Inflammatory macrophage treated with lipopolysaccharide for 4 hours (primary cell): ENCODE data around the gene ATP5PO.
"Not testable (repeated sequence)": the region's sequence is repeated elsewhere in the genome, so short reads cannot be mapped to it uniquely, and the experiment has no call there.

Source experiments
- DNase-seq: peaks from one replicate; pipeline ENCODE4 v3.0.0-alpha.2; 2020

ATP5PO gene

GRCh38 chr21:33940164-33940880 is 24.7 kb upstream of the ATP5PO start:
- DNase-seq: peak; percentile 76

- DNase-seq: peak; percentile 10
These were observed 23.6 kb upstream of the ATP5PO start for GRCh38 chr21:33939226-33939625.

- no peak for DNase-seq
These were observed 22.8 kb upstream of the ATP5PO start for GRCh38 chr21:33938381-33938780.

- peak; percentile 78 for DNase-seq
These were observed 22.3 kb upstream of the ATP5PO start for GRCh38 chr21:33937931-33938339.

GRCh38 chr21:33937146-33937545 is 21.5 kb upstream of the ATP5PO start:
- DNase-seq: no peak

- DNase-seq: peak; percentile 87
These were observed 20.9 kb upstream of the ATP5PO start for GRCh38 chr21:33936301-33937038.

GRCh38 chr21:33932731-33933130 is 17.1 kb upstream of the ATP5PO start:
- DNase-seq: no peak

- peak; percentile 79 for DNase-seq
These were observed 16.3 kb upstream of the ATP5PO start for GRCh38 chr21:33931799-33932390.

GRCh38 chr21:33931052-33931798 is 15.6 kb upstream of the ATP5PO start:
- DNase-seq: peak; percentile 24

- not testable (repeated sequence) for DNase-seq
These were observed 10.6 kb upstream of the ATP5PO start for GRCh38 chr21:33926248-33926647.

GRCh38 chr21:33924766-33925100 is 9.1 kb upstream of the ATP5PO start:
- no peak for DNase-seq

GRCh38 chr21:33924079-33924765 is 8.6 kb upstream of the ATP5PO start:
- DNase-seq: peak; percentile 74

- no peak for DNase-seq
These were observed 1.8 kb upstream of the ATP5PO start for GRCh38 chr21:33917421-33917820.

GRCh38 chr21:33916200-33916567 is 580 bp upstream of the ATP5PO start:
- no peak for DNase-seq

GRCh38 chr21:33914188-33914587 is 1.4 kb downstream of the ATP5PO start:
- DNase-seq: no peak

- DNase-seq: no peak
These were observed 5.8 kb downstream of the ATP5PO start for GRCh38 chr21:33909756-33910155.

GRCh38 chr21:33908760-33909159 is 6.8 kb downstream of the ATP5PO start:
- DNase-seq: no peak

GRCh38 chr21:33904041-33904440 is 11.6 kb downstream of the ATP5PO start:
- no peak for DNase-seq

GRCh38 chr21:33902349-33902748 is 13.3 kb downstream of the ATP5PO start:
- DNase-seq: no peak

- DNase-seq: no peak
These were observed 14.0 kb downstream of the ATP5PO start for GRCh38 chr21:33901412-33902288.

GRCh38 chr21:33899199-33899598 is 16.4 kb downstream of the ATP5PO start:
- DNase-seq: no peak

GRCh38 chr21:33898586-33898985 is 17.0 kb downstream of the ATP5PO start:
- DNase-seq: no peak
